Transverse colon (tissue), 3 donors: ENCODE measurements around the gene TEX29.

ENCODE experiments used
- EP300 ChIP-seq: sonication (generic); formaldehyde crosslinking; IDR thresholded peaks from one replicate; pipeline ENCODE4 v1.6.1; 2017; ENCODE audit warnings: antibody characterized with exemption, low read depth
- POLR2A ChIP-seq: fragments of 450-650 bp; IDR thresholded peaks from one replicate; pipeline ENCODE4 v1.6.1; 2016; ENCODE audit warnings: antibody characterized with exemption, mild to moderate bottlenecking, moderate library complexity
- POLR2AphosphoS5 ChIP-seq, 3 donors: sonication (generic); formaldehyde crosslinking; IDR thresholded peaks; one replicate each; pipeline ENCODE4 v1.6.1; 2016; ENCODE audit warnings: antibody characterized with exemption in 3 of 3

GRCh38 chr13:111367340-111367739, 46.9 kb downstream of the TEX29 start:
- TF ChIP-seq POLR2AphosphoS5 (IDR thresholded peaks at IDR 0.05) (no peak), POLR2A (no peak), EP300 (no peak)
